Progenitor cell of endocrine pancreas (in vitro differentiated cells): ENCODE results near the gene NOL6. TPM values are rescaled to one million over a fixed set of nuclear protein-coding genes. Genes with fewer than 3 reads are reported as not detected.
A peak's percentile ranks its signal among the peaks of the same experiment; 100 is the strongest.

Experiments used
- DNase-seq: peaks from one replicate; pipeline ENCODE4 v3.0.0; 2021; ENCODE audit warnings: low spot score; ENCODE audit not compliant: unreplicated experiment
- H3K27ac Mint-ChIP-seq: 2 replicates; pipeline ENCODE4 v1.8.0; 2021; ENCODE audit warnings: mild to moderate bottlenecking, moderate library complexity, mixed read lengths
- H3K27me3 Mint-ChIP-seq: 2 replicates; pipeline ENCODE4 v1.8.0; 2021; ENCODE audit warnings: mixed read lengths
- H3K36me3 Mint-ChIP-seq: 2 replicates; pipeline ENCODE4 v1.8.0; 2022; ENCODE audit warnings: mixed read lengths; ENCODE audit not compliant: insufficient read depth
- H3K4me1 Mint-ChIP-seq: 2 replicates; pipeline ENCODE4 v1.8.0; 2021; ENCODE audit warnings: low read depth, mixed read lengths
- H3K4me3 Mint-ChIP-seq: 2 replicates; pipeline ENCODE4 v1.8.0; 2021; ENCODE audit warnings: low read depth, mild to moderate bottlenecking, moderate library complexity, mixed read lengths
- H3K9me3 Mint-ChIP-seq: 2 replicates; pipeline ENCODE4 v1.8.0; 2021; ENCODE audit warnings: low read depth, mixed read lengths
- microRNA-seq: library from miRNA; unstranded; fragments of <30 nt; microRNA quantifications from one replicate; pipeline ENCODE4 v1.1.0, GENCODE V29; 2020; ENCODE audit warnings: borderline number of aligned reads; ENCODE audit not compliant: unreplicated experiment
- total RNA-seq: library from RNA; stranded (reverse); gene quantifications from 2 replicates; pipeline ENCODE4 v1.2.1, GENCODE V29; 2021
- TF ChIP-seq, protein P1 (sequence below): fragments of 200-600 bp; sonication (generic); IDR thresholded peaks from one replicate; pipeline ENCODE4 v1.5.0; 2021; ENCODE audit warnings: antibody characterized with exemption, mild to moderate bottlenecking; ENCODE audit not compliant: unreplicated experiment

The NOL6 gene
- total RNA-seq, 1 donor from 2014 or later: 29.6 TPM

DNA sequence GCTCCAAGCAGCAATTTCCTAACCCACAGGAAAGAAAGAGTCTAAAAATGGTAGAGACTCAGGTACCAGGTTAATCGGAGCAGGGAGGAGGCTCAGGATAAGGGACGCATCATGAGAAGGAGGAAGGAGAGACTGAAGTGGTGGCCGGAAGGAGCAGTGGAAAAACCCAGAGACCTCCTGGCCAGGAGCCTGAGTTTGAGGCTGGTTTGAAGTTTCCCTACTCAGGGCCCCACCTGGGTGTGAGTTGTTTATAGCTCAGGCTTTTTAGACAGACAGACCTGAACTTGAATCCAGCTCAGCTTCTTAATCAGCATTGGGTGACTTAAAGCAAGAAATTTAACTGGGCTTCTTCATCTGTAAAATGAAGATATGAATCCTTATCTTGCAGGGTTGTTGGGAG lies 59.5 kb downstream of the NOL6 start:
- no peaks in the 10 kb centered on the region for H3K36me3 Mint-ChIP-seq
- TF ChIP-seq, protein P1, sequence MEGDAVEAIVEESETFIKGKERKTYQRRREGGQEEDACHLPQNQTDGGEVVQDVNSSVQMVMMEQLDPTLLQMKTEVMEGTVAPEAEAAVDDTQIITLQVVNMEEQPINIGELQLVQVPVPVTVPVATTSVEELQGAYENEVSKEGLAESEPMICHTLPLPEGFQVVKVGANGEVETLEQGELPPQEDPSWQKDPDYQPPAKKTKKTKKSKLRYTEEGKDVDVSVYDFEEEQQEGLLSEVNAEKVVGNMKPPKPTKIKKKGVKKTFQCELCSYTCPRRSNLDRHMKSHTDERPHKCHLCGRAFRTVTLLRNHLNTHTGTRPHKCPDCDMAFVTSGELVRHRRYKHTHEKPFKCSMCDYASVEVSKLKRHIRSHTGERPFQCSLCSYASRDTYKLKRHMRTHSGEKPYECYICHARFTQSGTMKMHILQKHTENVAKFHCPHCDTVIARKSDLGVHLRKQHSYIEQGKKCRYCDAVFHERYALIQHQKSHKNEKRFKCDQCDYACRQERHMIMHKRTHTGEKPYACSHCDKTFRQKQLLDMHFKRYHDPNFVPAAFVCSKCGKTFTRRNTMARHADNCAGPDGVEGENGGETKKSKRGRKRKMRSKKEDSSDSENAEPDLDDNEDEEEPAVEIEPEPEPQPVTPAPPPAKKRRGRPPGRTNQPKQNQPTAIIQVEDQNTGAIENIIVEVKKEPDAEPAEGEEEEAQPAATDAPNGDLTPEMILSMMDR: no peak
- peak overlapping the region; percentile 13 for H3K27ac Mint-ChIP-seq
- peaks cover 19% of the 10 kb centered on the region for H3K4me1 Mint-ChIP-seq
- H3K4me3 Mint-ChIP-seq: no peak overlapping the region
- no peaks in the 10 kb centered on the region for H3K9me3 Mint-ChIP-seq
- no peak for DNase-seq
- H3K27me3 Mint-ChIP-seq: no peaks in the 10 kb centered on the region

Small RNA genes within 50 kb of the gene (microRNA-seq; reads per million reads assigned to microRNA genes)
- not detected for gene MIR6851

Other genes with a start within 250 kb of the NOL6 start
- 0.91 TPM in 1 of 2 replicates, not detected in the other for gene SPINK4, start 233.8 kb downstream of the NOL6 start, total RNA-seq
- gene BAG1, start 209.2 kb downstream of the NOL6 start, total RNA-seq: 67.7 and 71.5 TPM in 2 replicates
- 43.3 and 48.9 TPM in 2 replicates for gene CHMP5, start 208.9 kb downstream of the NOL6 start, total RNA-seq
- gene NFX1, start 183.4 kb downstream of the NOL6 start, total RNA-seq: 29.4 and 32.0 TPM in 2 replicates
- 3.3 and 4.4 TPM in 2 replicates for gene AQP7, start 71.4 kb downstream of the NOL6 start, total RNA-seq
- 6.3 and 6.9 TPM in 2 replicates for gene AQP3, start 26.3 kb downstream of the NOL6 start, total RNA-seq
- 2.3 and 2.9 TPM in 2 replicates for gene ANKRD18B, start 50.3 kb upstream of the NOL6 start, total RNA-seq